A549 (cell line): ENCODE data around the gene APP. TPM values are rescaled to one million over a fixed set of nuclear protein-coding genes. Genes with fewer than 3 reads are reported as not detected.
A peak's percentile ranks its signal among the peaks of the same experiment; 100 is the strongest.

Source experiments
- ATAC-seq, 2 experiments: fragments of 200-7000 bp in 1 of 2; fragments of >200 bp in 1 of 2; cut with Nextera tagmentation in 1 of 2; cut with Tn5 transposase in 1 of 2; 3 replicates each; pipeline versions ENCODE4 v1.8.0 to v1.9.1; 2018 to 2020; ENCODE audit warnings: mild to moderate bottlenecking in 1 of 2, moderate library complexity in 1 of 2
- CTCF ChIA-PET: fragments of 300-600 bp; sonication (Branson Sonifier 250); formaldehyde crosslinking; extraction: SDS; loops from one replicate; lab custom pipeline; 2021; ENCODE audit warnings: antibody characterized with exemption, inconsistent platforms; lab: Yijun Ruan, JAX
- POLR2A ChIA-PET: fragments of 350-600 bp; formaldehyde crosslinking; extraction: SDS; loops from one replicate; lab custom pipeline; 2021; ENCODE audit warnings: antibody characterized with exemption, inconsistent platforms; lab: Yijun Ruan, JAX
- DNase-seq, 2 experiments: peaks; one replicate each; pipeline versions ENCODE4 v3.0.0 to v3.0.0-alpha.2; 2011 to 2016; ENCODE audit warnings: low read depth in 1 of 2, low spot score in 1 of 2
- FAIRE-seq: peaks from 2 replicates; lab custom pipeline; 2011; peaks lifted over from hg19 to GRCh38; lab: Jason Lieb, UNC
- H3K27ac ChIP-seq, 2 experiments: fragments of >200 bp; sonication (Bioruptor Twin); formaldehyde crosslinking; 3 replicates each; pipeline ENCODE4 v1.5.1; 2016 to 2017
- H3K4me1 ChIP-seq: fragments of >200 bp; sonication (Bioruptor Twin); formaldehyde crosslinking; 3 replicates; pipeline ENCODE4 v1.6.1; 2016
- H3K4me2 ChIP-seq: fragments of >200 bp; sonication (Bioruptor Twin); formaldehyde crosslinking; 3 replicates; pipeline ENCODE4 v1.6.1; 2016
- H3K4me3 ChIP-seq: fragments of >200 bp; sonication (Bioruptor Twin); formaldehyde crosslinking; 3 replicates; pipeline ENCODE4 v1.5.1; 2016
- H3K9me3 ChIP-seq: fragments of >200 bp; sonication (Bioruptor Twin); formaldehyde crosslinking; 3 replicates; pipeline ENCODE4 v1.6.1; 2016
- CBX8 ChIP-seq: fragments of 200-600 bp; sonication (generic); IDR thresholded peaks from 2 replicates; pipeline ENCODE4 v1.6.1; 2016
- CEBPB ChIP-seq, 2 experiments: fragments of >200 bp in 1 of 2; sonication (Bioruptor Twin) in 1 of 2; formaldehyde crosslinking in 1 of 2; IDR thresholded peaks; 2 replicates each; pipeline ENCODE4 v1.6.1; 2012 to 2016
- EHMT2 ChIP-seq: fragments of 200-600 bp; sonication (generic); IDR thresholded peaks from 2 replicates; pipeline ENCODE4 v1.6.1; 2016; ENCODE audit warnings: antibody characterized with exemption, low read depth, mild to moderate bottlenecking, moderate library complexity
- FOSL2 ChIP-seq, 2 experiments: fragments of 450-650 bp in 1 of 2; fragments of >200 bp in 1 of 2; sonication (Bioruptor Twin) in 1 of 2; formaldehyde crosslinking; IDR thresholded peaks; 2 replicates each; pipeline versions ENCODE4 v1.5.0 to v1.6.1; 2016 to 2020; ENCODE audit warnings: mild to moderate bottlenecking in 1 of 2, moderate library complexity in 1 of 2
- HES2 ChIP-seq: fragments of >200 bp; sonication (Bioruptor Twin); formaldehyde crosslinking; IDR thresholded peaks from 2 replicates; pipeline ENCODE4 v1.6.1; 2016
- HOXA7 ChIP-seq: fragments of 250-450 bp; sonication (Bioruptor Pico); IDR thresholded peaks from 2 replicates; pipeline ENCODE4 v1.5.0; 2020; ENCODE audit warnings: mild to moderate bottlenecking, moderate library complexity
- JUN ChIP-seq, 2 experiments: fragments of >200 bp; sonication (Bioruptor Twin); formaldehyde crosslinking; IDR thresholded peaks; 2 replicates in 1 of 2; 3 replicates in 1 of 2; pipeline ENCODE4 v1.6.1; 2016 to 2017
- KDM1A ChIP-seq: fragments of 200-600 bp; sonication (generic); IDR thresholded peaks from 2 replicates; pipeline ENCODE4 v1.6.1; 2016; ENCODE audit warnings: low read depth, mild to moderate bottlenecking
- KDM5A ChIP-seq: fragments of 200-600 bp; sonication (generic); IDR thresholded peaks from 2 replicates; pipeline ENCODE4 v1.6.1; 2016; ENCODE audit warnings: antibody characterized with exemption, mild to moderate bottlenecking
- MAZ ChIP-seq: fragments of 150-350 bp; IDR thresholded peaks from 2 replicates; pipeline ENCODE4 v1.6.1; 2014; ENCODE audit warnings: antibody characterized with exemption, low read depth, low read length, borderline replicate concordance
- NR3C1 ChIP-seq: fragments of >200 bp; sonication (Bioruptor Twin); formaldehyde crosslinking; IDR thresholded peaks from 3 replicates; pipeline ENCODE4 v1.6.1; 2017
- POLR2A ChIP-seq: IDR thresholded peaks from 2 replicates; pipeline ENCODE4 v1.6.1; 2012; ENCODE audit warnings: mild to moderate bottlenecking, low read length
- REST ChIP-seq: fragments of 200-600 bp; sonication (generic); IDR thresholded peaks from 2 replicates; pipeline ENCODE4 v1.6.1; 2016; ENCODE audit warnings: antibody characterized with exemption, mild to moderate bottlenecking, moderate library complexity
- SMC3 ChIP-seq: fragments of >200 bp; sonication (Bioruptor Twin); formaldehyde crosslinking; IDR thresholded peaks from 3 replicates; pipeline ENCODE4 v1.6.1; 2018; ENCODE audit warnings: inconsistent platforms
- SREBF2 ChIP-seq: fragments of 450-650 bp; IDR thresholded peaks from 2 replicates; pipeline ENCODE4 v1.6.1; 2014; ENCODE audit warnings: mild to moderate bottlenecking, moderate library complexity
- TFCP2L1 ChIP-seq: fragments of 250-450 bp; sonication (Bioruptor Pico); IDR thresholded peaks from 2 replicates; pipeline ENCODE4 v1.5.0; 2021; ENCODE audit warnings: mild to moderate bottlenecking
- ZFP36 ChIP-seq: fragments of 450-650 bp; IDR thresholded peaks from 2 replicates; pipeline ENCODE4 v1.6.1; 2014; ENCODE audit warnings: borderline replicate concordance; ENCODE audit not compliant: partially characterized antibody
- ZSCAN20 ChIP-seq: fragments of 250-450 bp; sonication (Bioruptor Pico); IDR thresholded peaks from 2 replicates; pipeline ENCODE4 v1.8.0; 2022; ENCODE audit warnings: mild to moderate bottlenecking, moderate library complexity
- WGBS: methylation state at CpG from one replicate; pipeline ENCODE4 v1.1.6; 2017; ENCODE audit errors: missing lambda C conversion rate; 5-methylcytosine and 5-hydroxymethylcytosine counted together
- polyA plus RNA-seq, 4 experiments: library from polyadenylated mRNA; depleted of rRNA in 3 of 4; stranded (reverse); fragments of >200 nt; fragmentation: RNase III in 1 of 4; extraction: RNeasy Plus Mini Kit Qiagen cat#74134 plus additional on column Dnase treatment in 1 of 4; gene quantifications; 2 replicates in 3 of 4; 3 replicates in 1 of 4; pipeline ENCODE4 v1.2.3, GENCODE V29; 2011 to 2017
- TF ChIP-seq, protein P1 (sequence below): fragments of 250-450 bp; sonication (Bioruptor Pico); IDR thresholded peaks from 2 replicates; pipeline ENCODE4 v1.5.0; 2021; ENCODE audit warnings: mild to moderate bottlenecking, moderate library complexity, borderline replicate concordance
- TF ChIP-seq, protein P2 (sequence below): fragments of 150-350 bp; IDR thresholded peaks from 2 replicates; pipeline ENCODE4 v1.6.1; 2014; ENCODE audit warnings: low read depth, mild to moderate bottlenecking, low read length

APP gene
- polyA plus RNA-seq, 2 of the 4 experiments (the other 2 are of a cell fraction) = 540 to 565 TPM

DNA sequence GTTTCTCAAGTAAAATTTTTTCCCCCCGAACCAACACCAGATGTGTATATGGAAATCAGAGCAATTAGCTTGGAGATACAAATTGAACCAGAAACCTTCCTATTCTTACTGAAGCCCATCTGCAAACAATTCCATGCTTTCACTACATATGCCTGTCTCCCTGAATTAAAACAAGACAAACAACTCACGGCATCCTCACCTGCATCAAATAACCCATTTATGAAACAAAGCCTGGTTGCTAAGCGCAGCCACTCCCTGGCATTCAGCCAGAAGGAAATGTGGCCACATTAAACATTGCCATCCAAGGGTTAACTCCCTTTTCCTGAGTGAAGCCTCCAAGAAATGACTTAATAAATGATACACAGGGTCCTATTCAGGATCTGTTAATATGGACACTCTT lies 55.3 kb downstream of the APP start:
- FAIRE-seq (no peak), ATAC-seq (no peak), DNase-seq (peak in 1 of 2 experiments; percentile 22)
- ChIA-PET POLR2A (no interaction called here), CTCF (no interaction called here)
- TF ChIP-seq EHMT2 (no peak), HES2 (no peak), POLR2A (no peak), KDM1A (no peak), REST (no peak), ZFP36 (no peak), NR3C1 (no peak), TFCP2L1 (CRISPR knock-in tag) (no peak), SMC3 (no peak), SREBF2 (no peak), JUN (IDR thresholded peaks at IDR 0.05) (no peak)
- TF ChIP-seq, protein P1, sequence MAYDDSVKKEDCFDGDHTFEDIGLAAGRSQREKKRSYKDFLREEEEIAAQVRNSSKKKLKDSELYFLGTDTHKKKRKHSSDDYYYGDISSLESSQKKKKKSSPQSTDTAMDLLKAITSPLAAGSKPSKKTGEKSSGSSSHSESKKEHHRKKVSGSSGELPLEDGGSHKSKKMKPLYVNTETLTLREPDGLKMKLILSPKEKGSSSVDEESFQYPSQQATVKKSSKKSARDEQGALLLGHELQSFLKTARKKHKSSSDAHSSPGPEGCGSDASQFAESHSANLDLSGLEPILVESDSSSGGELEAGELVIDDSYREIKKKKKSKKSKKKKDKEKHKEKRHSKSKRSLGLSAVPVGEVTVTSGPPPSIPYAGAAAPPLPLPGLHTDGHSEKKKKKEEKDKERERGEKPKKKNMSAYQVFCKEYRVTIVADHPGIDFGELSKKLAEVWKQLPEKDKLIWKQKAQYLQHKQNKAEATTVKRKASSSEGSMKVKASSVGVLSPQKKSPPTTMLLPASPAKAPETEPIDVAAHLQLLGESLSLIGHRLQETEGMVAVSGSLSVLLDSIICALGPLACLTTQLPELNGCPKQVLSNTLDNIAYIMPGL = no peak
- TF ChIP-seq, protein P2, sequence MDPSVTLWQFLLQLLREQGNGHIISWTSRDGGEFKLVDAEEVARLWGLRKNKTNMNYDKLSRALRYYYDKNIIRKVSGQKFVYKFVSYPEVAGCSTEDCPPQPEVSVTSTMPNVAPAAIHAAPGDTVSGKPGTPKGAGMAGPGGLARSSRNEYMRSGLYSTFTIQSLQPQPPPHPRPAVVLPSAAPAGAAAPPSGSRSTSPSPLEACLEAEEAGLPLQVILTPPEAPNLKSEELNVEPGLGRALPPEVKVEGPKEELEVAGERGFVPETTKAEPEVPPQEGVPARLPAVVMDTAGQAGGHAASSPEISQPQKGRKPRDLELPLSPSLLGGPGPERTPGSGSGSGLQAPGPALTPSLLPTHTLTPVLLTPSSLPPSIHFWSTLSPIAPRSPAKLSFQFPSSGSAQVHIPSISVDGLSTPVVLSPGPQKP = no peak
- Histone ChIP-seq H3K4me3 (no peak overlapping the region), H3K4me1 (peaks cover 22% of the 10 kb centered on the region), H3K9me3 (no peaks in the 10 kb centered on the region), H3K4me2 (0 out of 3 replicates have a peak overlapping the region, but pooled peaks have one; percentile 3), H3K27ac (no peak overlapping the region)
- WGBS = 78% methylated on average over 3 of the region's 3 CpGs

GRCh38 chr21:26112975-26113374 lies 57.6 kb downstream of the APP start:
- H3K4me2 ChIP-seq = no peak overlapping the region
- H3K9me3 ChIP-seq = no peaks in the 10 kb centered on the region
- H3K27ac ChIP-seq = no peak overlapping the region
- ATAC-seq (no peak), FAIRE-seq (no peak), DNase-seq (no peak)
- no peak overlapping the region for H3K4me3 ChIP-seq
- CTCF ChIA-PET = no interaction called here
- POLR2A ChIA-PET = no interaction called here
- TF ChIP-seq ZSCAN20 (CRISPR knock-in tag) (no peak), FOSL2 (IDR thresholded peaks at IDR 0.05) (no peak), FOSL2 (CRISPR knock-in tag; IDR thresholded peaks at IDR 0.05) (no peak), CEBPB (IDR thresholded peaks at IDR 0.05) (no peak), POLR2A (no peak), KDM5A (no peak), SREBF2 (no peak), CBX8 (no peak), MAZ (no peak), HOXA7 (no peak)
- WGBS = 90% methylated on average over 3 of the region's 3 CpGs
- peaks cover 22% of the 10 kb centered on the region for H3K4me1 ChIP-seq
